Glomerular visceral epithelial cell (primary cell): Measurements from ENCODE around the gene ST6GAL1.
"Not testable (repeated sequence)": the region's sequence is repeated elsewhere in the genome, so short reads cannot be mapped to it uniquely, and the experiment has no call there.

Experiments used
- DNase-seq: peaks from one replicate; pipeline ENCODE4 v3.0.0-alpha.2; 2016; ENCODE audit errors: extremely low spot score

Gene ST6GAL1

DNA sequence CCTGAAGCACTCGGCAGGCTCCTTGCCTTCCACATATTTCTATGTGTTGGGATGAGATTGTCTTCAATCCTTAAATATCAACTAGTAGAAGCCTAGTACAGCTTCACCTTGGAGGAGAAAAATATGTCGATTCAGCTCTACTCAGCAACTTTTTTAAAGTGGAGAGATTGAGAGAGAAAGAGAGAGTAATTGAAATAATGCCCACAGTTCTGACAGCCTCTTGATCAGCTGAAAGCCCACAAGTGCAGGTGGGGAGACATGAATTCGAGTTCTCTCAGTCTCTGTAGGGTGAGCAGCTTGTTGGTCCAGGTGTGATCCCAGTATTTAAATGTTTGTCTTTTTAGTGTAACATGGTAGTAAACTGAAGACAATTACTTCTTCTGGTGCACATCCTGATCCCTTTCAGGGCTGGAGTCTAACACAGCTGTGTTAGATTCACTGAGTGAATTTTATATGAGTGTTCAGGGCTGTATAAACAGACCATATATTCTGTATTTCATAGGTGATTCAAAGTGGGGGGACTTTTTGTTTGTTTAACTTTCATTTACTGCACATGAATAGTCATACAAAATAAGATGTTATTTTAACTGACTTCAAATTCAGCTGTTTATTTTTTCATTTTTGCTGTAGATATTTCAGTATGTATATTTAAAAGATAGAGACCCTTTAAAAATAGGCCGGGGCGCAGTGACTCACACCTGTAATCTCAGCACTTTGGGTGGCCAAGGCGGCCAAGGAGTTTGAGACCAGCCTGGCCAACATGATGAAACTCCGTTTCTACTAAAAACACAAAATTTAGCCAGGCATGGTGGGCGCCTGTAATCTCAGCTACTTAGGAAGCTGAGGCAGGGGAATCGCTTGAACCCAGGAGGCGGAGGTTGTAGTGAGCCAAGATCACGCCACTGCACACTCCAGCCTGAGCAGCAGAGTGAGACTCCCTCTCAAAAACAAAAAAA is 64.0 kb downstream of the ST6GAL1 start:
- no peak for DNase-seq

DNA sequence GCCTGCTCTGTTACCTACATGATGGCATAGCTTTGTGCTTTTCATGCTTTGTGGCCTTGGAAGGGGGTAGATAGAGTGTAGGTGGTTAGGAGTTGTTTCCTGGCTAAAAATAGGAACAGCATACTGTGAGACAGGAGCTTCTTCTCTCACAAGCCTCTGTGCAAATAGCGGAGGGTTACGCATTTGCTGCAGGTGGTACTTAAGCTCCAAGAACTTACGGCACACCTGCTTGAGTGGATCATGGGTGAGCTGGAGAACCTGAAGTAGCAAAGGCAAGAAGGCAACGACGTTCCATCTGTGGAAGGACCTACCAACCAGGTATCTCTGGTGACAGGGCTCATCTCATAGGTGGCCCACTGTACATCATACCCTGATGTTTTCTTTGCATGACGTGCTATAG is 66.0 kb downstream of the ST6GAL1 start:
- DNase-seq: no peak

DNA sequence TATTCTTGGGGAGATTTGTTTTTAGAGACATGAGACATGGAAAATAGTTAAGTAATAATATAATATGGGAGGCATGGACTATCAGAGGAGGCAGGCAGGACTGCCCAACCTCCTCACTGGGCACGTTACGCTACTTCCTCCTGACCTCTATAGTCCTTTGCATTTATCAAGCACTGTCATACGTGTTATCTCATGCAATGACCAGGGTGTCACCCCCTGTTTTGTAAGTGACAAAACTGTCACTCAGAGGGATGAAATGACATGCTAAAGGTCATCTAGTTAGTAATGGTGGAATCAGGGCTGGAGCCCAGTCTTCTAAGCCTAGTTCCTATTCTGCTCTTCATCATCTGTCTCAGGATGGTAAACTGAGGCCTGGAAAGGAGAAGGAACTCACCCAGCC is 66.7 kb downstream of the ST6GAL1 start:
- DNase-seq: no peak

DNA sequence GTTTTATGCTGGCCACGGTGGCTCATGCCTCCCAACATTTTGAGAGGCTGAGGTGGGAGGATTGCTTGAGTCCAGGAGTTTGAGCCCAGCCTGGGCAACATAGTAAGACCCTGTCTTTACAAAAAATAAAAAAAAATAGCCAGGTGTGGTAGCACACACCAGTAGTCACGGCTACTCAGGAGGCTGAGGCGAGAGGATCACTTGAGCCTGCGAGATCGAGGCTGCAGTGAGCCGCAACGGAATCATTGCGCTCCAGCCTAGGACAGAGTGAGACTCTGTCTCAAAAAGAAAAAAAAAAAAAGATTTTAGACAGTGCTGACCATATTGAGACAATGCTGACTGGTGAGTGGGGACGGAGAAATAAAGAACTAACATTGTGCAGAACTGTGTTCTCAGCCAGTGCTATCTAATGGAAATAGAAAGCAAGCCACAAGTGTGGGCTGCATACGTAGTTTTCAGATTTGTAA is 67.2 kb downstream of the ST6GAL1 start:
- DNase-seq: no peak

DNA sequence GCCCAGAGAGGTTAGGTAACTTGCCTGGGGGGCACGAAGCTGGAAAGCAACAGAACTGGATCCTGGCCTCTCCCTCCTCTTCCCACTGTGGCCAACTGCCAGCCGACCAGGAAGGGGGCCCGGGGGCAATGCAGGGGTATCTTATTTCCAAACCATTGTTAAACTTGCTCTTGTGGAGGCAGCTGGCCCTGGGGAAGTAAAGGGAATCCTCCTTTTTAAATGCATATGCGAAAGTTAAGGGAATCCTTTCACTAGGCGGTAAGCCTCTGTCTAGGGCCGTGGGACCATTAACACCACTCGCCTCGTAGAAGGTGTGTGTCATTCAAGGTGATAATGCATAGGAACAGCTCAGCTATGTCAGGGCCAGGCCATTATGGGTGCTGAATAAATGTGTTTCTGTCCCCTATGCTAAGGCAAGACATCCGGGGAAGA is 68.6 kb downstream of the ST6GAL1 start:
- no peak for DNase-seq

DNA sequence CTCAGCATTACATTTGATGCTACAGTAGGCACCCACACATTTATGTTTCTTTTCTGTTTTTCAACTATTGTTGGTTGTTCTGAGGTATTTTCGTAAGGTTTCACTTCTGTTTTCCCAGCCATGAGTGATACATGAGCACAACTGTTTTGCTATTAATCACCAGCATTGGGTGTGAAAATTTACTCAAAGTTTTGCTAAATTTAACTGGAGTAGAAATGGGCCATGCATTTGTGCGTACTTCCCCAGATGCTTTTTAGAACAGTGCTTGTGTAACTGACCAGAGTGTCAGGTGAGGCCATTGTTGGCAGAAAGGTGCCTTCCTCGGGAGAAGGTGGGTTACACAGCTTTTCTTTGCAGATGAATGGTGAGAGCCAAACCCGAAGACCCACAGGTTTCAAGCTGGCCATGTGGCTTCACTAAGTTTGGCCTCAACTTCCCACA is 70.4 kb downstream of the ST6GAL1 start:
- DNase-seq: no peak

DNA sequence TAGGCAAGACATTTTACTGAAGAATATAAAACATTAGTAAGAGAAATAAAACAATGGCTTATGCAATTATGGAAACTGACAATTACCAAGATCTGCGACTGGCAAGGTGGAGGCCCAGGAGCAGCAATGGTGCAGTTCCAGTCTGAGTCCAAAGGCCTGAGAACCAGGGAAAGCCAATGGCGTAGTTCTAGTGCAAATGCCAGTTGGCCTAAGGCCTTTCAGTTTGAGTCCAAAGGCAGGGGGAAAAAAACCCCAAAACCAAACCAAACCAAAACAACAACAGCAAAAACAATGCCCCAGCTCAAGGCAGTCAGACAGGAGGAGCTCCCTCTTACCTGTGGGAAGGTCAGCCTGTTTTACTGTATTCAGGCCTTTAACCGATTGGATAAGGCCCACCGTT is 72.6 kb downstream of the ST6GAL1 start:
- DNase-seq: no peak

DNA sequence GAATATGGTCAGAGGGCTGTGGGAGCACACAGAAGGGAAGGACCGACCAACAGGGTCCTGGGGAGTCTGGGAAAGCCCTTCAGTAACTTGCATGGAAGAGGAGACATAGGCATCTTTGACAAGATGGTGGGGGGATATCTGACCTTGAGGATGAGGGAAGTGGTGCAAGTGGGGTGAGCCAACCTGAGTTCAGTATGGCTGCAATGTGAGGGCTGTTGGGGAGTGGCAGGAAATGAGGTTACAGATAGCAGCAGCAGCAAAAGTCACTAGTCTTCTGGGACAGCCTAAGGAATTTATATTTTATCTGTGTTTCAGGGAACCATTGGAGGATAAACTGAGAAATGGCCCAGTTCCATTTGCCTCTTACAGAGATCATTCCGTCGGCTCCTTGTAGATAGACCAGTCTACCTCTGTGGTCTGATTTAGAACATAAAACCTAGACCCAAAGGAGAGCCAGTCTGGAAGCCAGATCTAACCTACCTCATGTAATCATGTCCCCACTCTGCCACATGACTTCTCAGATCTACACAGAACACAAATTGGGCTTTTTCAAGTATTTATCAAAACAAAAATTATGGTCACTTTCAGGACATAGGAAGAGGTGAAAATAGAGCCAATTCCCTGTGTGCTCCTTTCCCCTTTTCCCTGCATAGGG is 75.6 kb downstream of the ST6GAL1 start:
- DNase-seq: no peak

DNA sequence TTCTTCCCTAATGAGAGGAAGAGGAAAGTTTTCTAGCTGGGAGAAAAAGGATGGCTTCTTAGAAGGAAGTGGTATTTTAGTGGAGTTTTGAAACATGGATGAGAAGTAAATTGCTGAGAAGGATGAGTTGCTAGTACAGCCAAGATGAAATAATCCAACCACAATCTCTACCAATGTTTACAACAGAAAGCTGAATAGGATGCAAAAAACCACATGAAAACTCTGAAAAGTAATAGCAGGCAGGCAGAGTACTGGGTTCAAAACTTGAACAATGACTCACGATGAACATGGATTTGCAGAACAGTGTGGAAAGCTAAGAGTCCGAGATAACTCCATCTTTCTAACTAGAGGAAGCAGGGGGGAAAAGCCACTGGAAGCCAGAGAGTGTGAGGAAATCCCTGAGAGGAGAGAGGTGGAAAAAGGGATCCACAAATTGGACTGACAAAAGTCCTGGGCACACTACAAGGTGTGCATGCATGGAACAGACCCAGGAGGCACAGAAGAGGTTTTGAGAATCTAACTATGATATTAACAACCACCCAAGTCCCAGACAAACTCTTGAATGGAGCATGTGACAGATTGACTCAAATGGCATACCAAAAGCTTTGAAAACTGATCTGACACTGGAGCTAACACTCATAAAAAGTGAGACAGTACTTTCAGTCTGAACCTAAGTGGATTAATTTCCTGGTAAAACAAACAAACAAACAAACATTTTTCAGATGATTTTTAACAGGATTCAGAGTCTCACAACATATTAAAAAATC is 76.7 kb downstream of the ST6GAL1 start:
- DNase-seq: no peak

DNA sequence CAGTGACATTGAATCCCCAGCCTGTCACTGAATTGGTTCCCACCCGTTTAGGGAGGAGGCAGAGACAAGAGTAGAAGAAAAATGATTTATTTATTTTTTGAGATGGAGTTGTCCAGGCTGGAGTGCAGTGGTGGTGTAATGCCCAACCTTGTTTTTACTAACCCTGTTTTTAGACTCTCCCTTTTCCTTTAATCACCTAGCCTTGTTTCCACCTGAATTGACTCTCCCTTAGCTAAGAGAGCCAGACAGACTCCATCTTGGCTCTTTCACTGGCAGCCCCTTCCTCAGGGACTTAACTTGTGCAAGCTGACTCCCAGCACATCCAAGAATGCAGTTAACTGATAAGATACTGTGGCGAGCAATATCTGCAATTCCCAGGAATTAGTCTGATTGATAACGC is 80.1 kb downstream of the ST6GAL1 start:
- not testable (repeated sequence) for DNase-seq

DNA sequence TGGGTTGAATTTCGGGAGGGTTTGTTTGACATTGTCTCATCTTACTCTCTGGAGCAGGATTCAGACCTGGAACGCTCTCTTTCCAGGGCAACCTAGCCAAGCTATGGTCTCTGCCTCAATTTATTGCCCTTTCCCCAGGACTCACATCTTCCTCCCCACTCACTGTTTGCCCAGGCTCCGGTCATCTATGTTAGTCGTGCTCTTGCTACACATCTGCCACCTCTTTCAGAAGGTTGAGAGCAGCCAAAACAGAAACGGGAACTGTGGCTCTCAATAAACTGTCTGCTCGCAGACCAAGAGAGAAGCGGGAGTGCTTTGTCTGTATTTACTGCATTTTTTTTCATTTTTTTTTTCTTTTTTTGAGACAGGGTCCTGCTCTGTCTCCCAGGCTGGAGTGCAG is 81.6 kb downstream of the ST6GAL1 start:
- no peak for DNase-seq

DNA sequence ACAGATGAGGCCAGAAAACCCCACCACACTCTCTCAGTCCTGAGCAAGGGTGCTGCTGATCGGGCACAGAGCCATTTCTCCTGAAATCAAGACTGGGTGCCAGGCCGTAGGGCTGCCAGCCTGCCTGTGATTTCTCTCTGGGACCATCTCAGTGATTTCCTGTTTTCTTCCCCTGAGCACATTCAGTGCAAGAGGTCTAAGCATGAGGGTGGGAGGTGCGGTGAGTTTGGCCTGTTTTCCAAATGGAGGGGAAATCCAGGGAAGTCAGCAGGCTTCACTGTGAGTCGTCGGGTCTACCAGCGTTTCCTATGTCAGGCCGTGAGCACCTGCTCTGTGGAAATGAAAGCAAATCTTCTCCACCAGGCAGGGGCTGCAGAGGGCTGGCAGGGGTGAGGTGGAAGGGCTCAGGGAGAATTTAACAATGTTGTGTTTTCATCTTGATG is 82.3 kb downstream of the ST6GAL1 start:
- DNase-seq: peak; percentile 9

DNA sequence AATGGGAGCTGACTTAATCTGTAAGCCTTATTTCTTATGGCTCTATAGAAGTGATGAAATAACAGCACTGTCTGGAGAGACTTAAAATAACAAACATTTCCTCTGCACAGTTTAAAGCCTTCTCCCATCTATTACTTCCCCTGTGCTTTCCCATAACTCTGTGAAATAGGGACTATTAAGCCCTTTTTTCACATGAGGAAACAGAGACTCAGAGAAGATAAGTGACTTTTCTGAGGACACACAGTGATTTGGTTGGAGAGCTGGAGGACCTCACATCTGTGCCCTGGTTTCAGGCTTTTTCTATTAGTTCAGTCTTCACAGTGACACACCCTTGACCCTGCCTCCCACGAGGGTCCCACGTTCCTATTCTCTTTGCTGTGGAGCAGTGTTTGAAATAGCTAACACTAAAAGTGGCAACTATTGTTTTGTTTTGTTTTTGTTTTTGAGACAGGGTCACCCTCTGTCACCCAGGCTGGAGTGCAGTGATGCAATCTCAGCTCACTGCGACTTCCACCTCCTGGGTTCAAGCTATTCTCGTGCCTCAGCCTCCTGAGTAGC is 82.9 kb downstream of the ST6GAL1 start:
- no peak for DNase-seq

DNA sequence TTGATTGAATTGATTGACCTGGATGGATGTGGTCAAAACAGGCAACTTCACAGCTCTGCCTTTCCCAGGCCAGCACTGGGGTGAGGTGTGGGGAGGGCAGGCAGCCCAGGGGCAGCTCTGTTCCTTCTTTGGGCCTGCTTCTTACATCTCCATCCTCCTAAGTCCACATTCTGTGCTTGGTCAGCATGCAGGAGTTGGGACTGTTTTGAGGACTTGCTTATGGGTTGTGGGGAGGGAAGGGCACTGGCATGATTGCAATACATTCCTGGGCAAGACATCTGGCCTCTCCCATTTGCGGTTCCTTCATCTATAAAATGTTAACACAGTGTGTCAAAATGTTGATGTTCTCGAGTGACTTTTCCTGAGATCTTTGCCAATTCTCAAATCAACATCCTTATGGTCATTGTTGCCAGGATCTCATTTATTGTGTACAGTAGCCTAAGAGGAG is 84.1 kb downstream of the ST6GAL1 start:
- no peak for DNase-seq

DNA sequence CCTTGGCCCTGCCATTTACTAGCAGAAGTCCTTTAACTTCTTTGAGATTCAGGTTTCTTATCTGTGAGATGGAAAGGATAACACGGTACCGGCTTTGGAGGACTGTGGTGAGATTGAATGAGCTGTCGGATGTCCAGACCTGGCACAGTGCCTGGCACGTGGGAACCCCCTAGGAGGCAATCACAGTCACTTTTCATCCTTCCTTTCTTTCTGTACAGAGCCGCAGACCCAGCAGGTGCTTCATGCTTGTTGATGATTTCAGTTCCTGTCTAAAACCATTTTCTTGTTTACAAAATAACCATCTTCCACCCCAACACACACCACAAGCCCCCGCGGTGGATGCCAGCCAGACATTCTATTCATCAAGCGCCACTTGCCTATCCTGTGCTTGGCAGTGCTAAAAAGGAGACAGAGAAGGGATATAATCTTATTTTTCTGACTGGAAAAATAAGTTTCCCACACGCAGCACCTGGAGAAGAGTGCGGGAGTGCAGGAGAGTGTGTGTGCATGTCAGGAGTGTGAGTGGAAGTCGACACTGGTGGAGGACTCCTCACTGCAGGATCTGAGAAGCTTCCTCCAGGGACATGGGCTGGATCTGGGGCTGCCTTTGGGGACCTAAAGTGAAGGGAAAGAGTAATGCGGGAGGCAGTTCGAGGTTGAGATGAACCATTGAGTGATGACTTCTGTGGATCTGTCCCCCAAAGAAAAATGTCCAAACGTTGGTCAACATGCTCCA is 85.7 kb downstream of the ST6GAL1 start:
- no peak for DNase-seq

DNA sequence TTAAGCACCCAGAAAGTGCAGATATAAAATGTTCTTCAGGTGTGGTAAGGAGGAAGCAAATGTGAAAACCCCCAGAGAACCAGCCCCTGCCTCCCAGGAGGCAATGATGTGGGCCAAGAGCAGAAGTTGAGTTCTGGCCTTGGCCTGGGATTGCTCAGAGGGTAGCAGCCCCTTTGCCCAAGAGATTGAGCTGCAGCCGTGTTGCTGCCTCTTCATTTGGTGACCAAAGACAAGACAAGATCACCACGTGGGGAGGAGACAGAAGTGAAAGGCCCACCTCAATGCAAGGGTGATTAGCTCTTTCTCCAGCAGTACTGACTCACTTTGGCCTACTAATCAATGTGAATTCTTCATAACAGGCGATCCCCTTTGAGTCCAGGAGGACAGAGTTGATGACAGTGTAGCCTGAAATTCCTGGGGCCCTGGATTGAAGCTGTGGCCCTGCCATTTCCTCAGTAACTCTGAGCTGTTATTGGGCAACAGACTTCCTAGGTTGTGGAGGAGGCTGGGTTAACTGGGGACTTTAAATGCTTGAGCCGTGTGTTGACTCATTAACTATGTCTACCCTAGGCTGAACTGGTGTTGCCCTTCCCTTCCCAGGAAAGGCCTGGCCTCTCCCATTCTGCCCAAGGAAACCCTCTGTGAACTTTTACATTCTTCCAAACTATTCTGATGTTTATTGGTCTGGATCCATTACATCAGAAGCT is 86.5 kb downstream of the ST6GAL1 start:
- peak; percentile 31 for DNase-seq

DNA sequence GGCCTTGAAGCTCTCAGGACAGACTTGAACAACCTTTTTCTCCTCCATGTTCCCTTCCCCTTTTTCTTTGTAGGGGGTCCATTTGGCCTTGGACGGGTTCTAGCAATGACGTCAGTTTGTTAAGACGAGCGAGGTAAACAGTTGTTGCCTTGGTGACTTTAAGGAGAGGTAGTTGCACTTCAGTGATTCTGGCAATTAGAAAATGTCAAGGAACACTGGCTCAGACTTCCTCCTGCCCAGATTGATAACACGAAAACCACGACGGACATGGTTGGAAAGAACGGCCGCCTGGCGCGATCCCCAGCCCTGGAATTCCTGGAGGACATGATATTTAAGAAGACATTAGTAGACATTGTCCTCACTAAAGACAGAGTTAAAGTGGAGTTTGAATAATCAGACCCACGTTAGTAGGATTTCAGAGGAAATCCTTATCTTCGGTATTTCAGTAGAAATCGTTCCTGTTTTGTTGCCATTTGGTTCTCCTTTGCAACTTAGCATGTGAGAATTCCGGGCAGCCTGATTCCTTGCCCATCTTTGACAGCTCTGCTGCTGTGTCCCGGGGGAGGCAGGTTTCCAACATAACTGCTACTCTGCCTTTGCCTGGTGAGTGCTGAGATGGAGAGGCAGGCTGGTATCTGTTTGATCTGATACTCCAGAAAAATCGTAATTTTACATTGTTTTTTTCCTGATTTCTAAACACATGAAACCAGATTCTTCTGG is 87.3 kb downstream of the ST6GAL1 start:
- DNase-seq: peak; percentile 63

DNA sequence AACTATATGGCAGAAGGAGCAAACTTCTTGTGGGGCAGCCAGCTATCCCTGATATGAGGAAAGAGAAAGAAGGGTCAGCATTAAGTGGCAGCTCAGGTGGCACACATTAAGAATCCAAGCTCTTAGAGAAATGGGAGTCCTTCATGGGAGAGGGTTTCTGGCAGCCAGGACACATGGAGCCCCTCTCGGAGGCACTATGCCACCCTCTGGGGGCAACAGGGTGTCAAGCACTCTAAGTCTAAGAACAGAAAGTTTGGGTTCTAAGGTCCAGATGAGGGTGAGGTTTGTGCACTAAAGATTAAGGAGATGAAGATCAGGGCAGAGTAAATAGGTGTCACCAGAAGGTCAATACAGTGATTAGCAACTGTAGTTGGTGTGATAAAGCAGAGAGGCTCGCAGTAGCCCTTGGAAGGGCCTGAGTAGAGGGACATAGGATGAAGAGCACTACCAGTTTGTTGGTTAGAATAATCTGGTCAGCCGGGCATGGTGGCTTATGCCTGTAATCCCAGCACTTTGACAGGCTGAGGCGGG is 89.3 kb downstream of the ST6GAL1 start:
- DNase-seq: no peak

DNA sequence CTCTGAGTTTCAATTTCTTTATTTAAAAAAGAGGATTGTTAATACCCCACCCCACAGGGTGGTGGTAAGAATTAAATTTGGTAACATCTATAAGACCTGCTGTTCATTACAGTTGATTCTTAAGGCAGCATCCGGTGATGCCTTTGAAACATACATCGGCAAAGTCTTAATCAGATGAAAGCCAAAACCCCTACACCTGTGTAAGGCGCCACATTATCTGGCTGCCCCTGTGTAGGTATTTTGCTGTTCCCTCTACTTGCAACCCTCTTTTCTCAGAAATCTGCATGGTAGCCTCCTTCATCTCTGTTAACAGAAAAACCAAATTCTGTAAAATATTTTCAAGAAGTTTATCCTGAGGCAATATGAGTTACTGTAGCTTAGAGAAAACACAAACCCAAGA is 90.0 kb downstream of the ST6GAL1 start:
- DNase-seq: no peak
